Sigmoid colon (tissue), 4 donors: Measurements from ENCODE around the gene PUS1.

Experiments
- CTCF ChIP-seq, 4 experiments: fragments of 450-650 bp in 3 of 4; fragments of 200-600 bp in 1 of 4; IDR thresholded peaks; one replicate each; pipeline ENCODE4 v1.5.1; 2016 to 2019; ENCODE audit warnings: antibody characterized with exemption in 4 of 4, mild to moderate bottlenecking in 3 of 4, moderate library complexity in 2 of 4
- EP300 ChIP-seq, 4 donors: sonication (generic); formaldehyde crosslinking; IDR thresholded peaks; one replicate each; pipeline ENCODE4 v1.6.1; 2017; ENCODE audit warnings: antibody characterized with exemption in 4 of 4
- POLR2A ChIP-seq, 2 donors: fragments of 450-650 bp; IDR thresholded peaks; one replicate each; pipeline ENCODE4 v1.6.1; 2016; ENCODE audit warnings: antibody characterized with exemption in 2 of 2, mild to moderate bottlenecking in 2 of 2, moderate library complexity in 2 of 2
- POLR2AphosphoS5 ChIP-seq, 4 donors: sonication (generic); formaldehyde crosslinking; IDR thresholded peaks; one replicate each; pipeline ENCODE4 v1.6.1; 2017; ENCODE audit warnings: antibody characterized with exemption in 4 of 4

- no peak for TF ChIP-seq CTCF (IDR thresholded peaks at IDR 0.05)
- TF ChIP-seq POLR2AphosphoS5 (IDR thresholded peaks at IDR 0.05) = no peak
- no peak for TF ChIP-seq POLR2A (IDR thresholded peaks at IDR 0.05)
- no peak for TF ChIP-seq EP300 (IDR thresholded peaks at IDR 0.05)
Observed at GRCh38 chr12:131965073-131965472, 36.0 kb downstream of the PUS1 start.
